Activated CD4-positive, alpha-beta memory T cell treated with anti-CD3 and anti-CD28 coated beads for 36 hours (primary cell): ENCODE measurements around the gene CENPC. TPM values are rescaled to one million over a fixed set of nuclear protein-coding genes. Genes with fewer than 3 reads are reported as not detected.

Experiments
- CTCF ChIA-PET: fragments of 350-600 bp; sonication (Branson Sonifier 250); formaldehyde crosslinking; loops from one replicate; lab custom pipeline; 2021; ENCODE audit warnings: antibody characterized with exemption, inconsistent platforms; lab: Charles Lee
- POLR2A ChIA-PET: fragments of 350-600 bp; sonication (Branson Sonifier 250); formaldehyde crosslinking; loops from one replicate; lab custom pipeline; 2021; ENCODE audit warnings: antibody characterized with exemption; lab: Charles Lee
- DNase-seq: peaks from one replicate; pipeline ENCODE4 v3.0.0-alpha.2; 2020
- H3K27ac Mint-ChIP-seq: one replicate; pipeline ENCODE4 v1.8.0; 2021; ENCODE audit warnings: mixed read lengths
- H3K27me3 Mint-ChIP-seq: one replicate; pipeline ENCODE4 v1.8.0; 2021; ENCODE audit warnings: mixed read lengths
- H3K36me3 Mint-ChIP-seq: one replicate; pipeline ENCODE4 v1.8.0; 2021; ENCODE audit warnings: mixed read lengths
- H3K4me1 Mint-ChIP-seq: one replicate; pipeline ENCODE4 v1.8.0; 2021; ENCODE audit warnings: low read depth, mixed read lengths
- H3K4me3 Mint-ChIP-seq: one replicate; pipeline ENCODE4 v1.8.0; 2021; ENCODE audit warnings: mild to moderate bottlenecking, mixed read lengths
- H3K9me3 Mint-ChIP-seq: one replicate; pipeline ENCODE4 v1.8.0; 2021; ENCODE audit warnings: mixed read lengths
- intact Hi-C: fragments of 100-400 bp; cut with micrococcal nuclease; formaldehyde crosslinking; loops from one replicate; pipeline ENCODE4 v1.15.1; 2023
- total RNA-seq, 2 experiments: library from RNA; stranded (reverse); gene quantifications; one replicate each; pipeline ENCODE4 v1.2.3, GENCODE V29; 2021

CENPC gene
- total RNA-seq, 2 experiments from 2014 or later = 32.6 to 33.5 TPM

GRCh38 chr4:67521506-67521905, 23.8 kb downstream of the CENPC start:
- H3K4me3 Mint-ChIP-seq = no peak overlapping the region

GRCh38 chr4:67520141-67520540, 25.2 kb downstream of the CENPC start:
- intact Hi-C loops = loop anchor here (2.0 to 10.0 kb wide), 2 partner anchors 15 to 825 kb away; no protein-coding TSS in a partner anchor
- H3K36me3 Mint-ChIP-seq = peaks cover 50% of the 10 kb centered on the region
- peaks cover 49% of the 10 kb centered on the region for H3K4me1 Mint-ChIP-seq
- POLR2A ChIA-PET = no interaction called here
- DNase-seq = no peak
- H3K27ac Mint-ChIP-seq = no peak overlapping the region
- H3K27me3 Mint-ChIP-seq = no peaks in the 10 kb centered on the region
- H3K4me3 Mint-ChIP-seq = no peak overlapping the region
- CTCF ChIA-PET = no interaction called here
- no peaks in the 10 kb centered on the region for H3K9me3 Mint-ChIP-seq

More at GRCh38 chr4:67521506-67521905, 23.8 kb downstream of the CENPC start:
- H3K27me3 Mint-ChIP-seq = no peaks in the 10 kb centered on the region
- H3K27ac Mint-ChIP-seq = peak overlapping the region; percentile 77
- intact Hi-C loops = loop anchor here (1.0 to 10.0 kb wide), 3 partner anchors 13 to 823 kb away; no protein-coding TSS in a partner anchor
- DNase-seq = no peak
- ChIA-PET POLR2A (no interaction called here), CTCF (no interaction called here)
- peaks cover 56% of the 10 kb centered on the region for H3K36me3 Mint-ChIP-seq
- H3K9me3 Mint-ChIP-seq = no peaks in the 10 kb centered on the region
- H3K4me1 Mint-ChIP-seq = peaks cover 59% of the 10 kb centered on the region

GRCh38 chr4:67512501-67512900, 32.8 kb downstream of the CENPC start:
- H3K9me3 Mint-ChIP-seq = no peaks in the 10 kb centered on the region

GRCh38 chr4:67500373-67500772, 44.9 kb downstream of the CENPC start:
- Mint-ChIP-seq H3K36me3 (peaks cover 50% of the 10 kb centered on the region), H3K9me3 (no peaks in the 10 kb centered on the region), H3K27ac (no peak overlapping the region), H3K4me1 (peaks cover 15% of the 10 kb centered on the region), H3K4me3 (no peak overlapping the region), H3K27me3 (no peaks in the 10 kb centered on the region)
- intact Hi-C loops = no loop called here
- CTCF ChIA-PET = no interaction called here
- POLR2A ChIA-PET = no interaction called here
- no peak for DNase-seq

More at GRCh38 chr4:67512501-67512900, 32.8 kb downstream of the CENPC start:
- POLR2A ChIA-PET = no interaction called here
- Mint-ChIP-seq H3K27me3 (no peaks in the 10 kb centered on the region), H3K4me1 (peaks cover 18% of the 10 kb centered on the region), H3K27ac (no peak overlapping the region), H3K4me3 (no peak overlapping the region), H3K36me3 (peaks cover 40% of the 10 kb centered on the region)
- DNase-seq = no peak
- CTCF ChIA-PET = no interaction called here
- intact Hi-C loops = no loop called here

GRCh38 chr4:67499799-67500198, 45.5 kb downstream of the CENPC start:
- no peaks in the 10 kb centered on the region for H3K27me3 Mint-ChIP-seq
- H3K4me3 Mint-ChIP-seq = no peak overlapping the region
- POLR2A ChIA-PET = no interaction called here
- peaks cover 17% of the 10 kb centered on the region for H3K4me1 Mint-ChIP-seq
- CTCF ChIA-PET = no interaction called here
- DNase-seq = no peak
- intact Hi-C loops = no loop called here
- H3K9me3 Mint-ChIP-seq = no peaks in the 10 kb centered on the region
- H3K27ac Mint-ChIP-seq = no peak overlapping the region
- H3K36me3 Mint-ChIP-seq = peaks cover 47% of the 10 kb centered on the region

- Mint-ChIP-seq H3K9me3 (peaks cover 20% of the 10 kb centered on the region), H3K4me3 (no peak overlapping the region), H3K27me3 (no peaks in the 10 kb centered on the region), H3K4me1 (peaks cover 22% of the 10 kb centered on the region), H3K36me3 (peaks cover 62% of the 10 kb centered on the region), H3K27ac (no peak overlapping the region)
- intact Hi-C loops = no loop called here
- ChIA-PET POLR2A (interaction anchor here (0.6 kb wide), 1 partner anchor 935 kb away, joined by 3 read pairs; no protein-coding TSS in a partner anchor), CTCF (no interaction called here)
- DNase-seq = no peak
Measured at GRCh38 chr4:67483868-67484602, 61.3 kb downstream of the CENPC start.

GRCh38 chr4:67480810-67481209, 64.5 kb downstream of the CENPC start:
- Mint-ChIP-seq H3K27me3 (no peaks in the 10 kb centered on the region), H3K27ac (no peak overlapping the region), H3K4me3 (no peak overlapping the region), H3K9me3 (peaks cover 30% of the 10 kb centered on the region), H3K4me1 (peaks cover 20% of the 10 kb centered on the region), H3K36me3 (peaks cover 84% of the 10 kb centered on the region)
- ChIA-PET POLR2A (no interaction called here), CTCF (no interaction called here)
- DNase-seq = no peak
- intact Hi-C loops = no loop called here

- intact Hi-C loops = no loop called here
- DNase-seq = no peak
- H3K27ac Mint-ChIP-seq = no peak overlapping the region
- ChIA-PET POLR2A (no interaction called here), CTCF (interaction anchor here (0.5 kb wide), 1 partner anchor 19 kb away, joined by 3 read pairs; no protein-coding TSS in a partner anchor)
- peaks cover 7% of the 10 kb centered on the region for H3K4me1 Mint-ChIP-seq
- peaks cover 18% of the 10 kb centered on the region for H3K9me3 Mint-ChIP-seq
- peaks cover 75% of the 10 kb centered on the region for H3K36me3 Mint-ChIP-seq
- no peak overlapping the region for H3K4me3 Mint-ChIP-seq
- H3K27me3 Mint-ChIP-seq = no peaks in the 10 kb centered on the region
Measured at GRCh38 chr4:67475155-67475554, 70.1 kb downstream of the CENPC start.

GRCh38 chr4:67470871-67471270, 74.4 kb downstream of the CENPC start:
- no peaks in the 10 kb centered on the region for H3K9me3 Mint-ChIP-seq
- no peak overlapping the region for H3K27ac Mint-ChIP-seq
- H3K27me3 Mint-ChIP-seq = no peaks in the 10 kb centered on the region
- no peak overlapping the region for H3K4me3 Mint-ChIP-seq
- POLR2A ChIA-PET = no interaction called here
- intact Hi-C loops = no loop called here
- CTCF ChIA-PET = no interaction called here
- H3K36me3 Mint-ChIP-seq = peaks cover 43% of the 10 kb centered on the region
- H3K4me1 Mint-ChIP-seq = peaks cover 4% of the 10 kb centered on the region
- DNase-seq = no peak

- Mint-ChIP-seq H3K27me3 (no peaks in the 10 kb centered on the region), H3K4me3 (no peak overlapping the region), H3K36me3 (peaks cover 31% of the 10 kb centered on the region), H3K9me3 (no peaks in the 10 kb centered on the region), H3K4me1 (no peaks in the 10 kb centered on the region), H3K27ac (no peak overlapping the region)
- ChIA-PET POLR2A (no interaction called here), CTCF (no interaction called here)
- intact Hi-C loops = no loop called here
- DNase-seq = no peak
Measured at GRCh38 chr4:67468830-67469229, 76.5 kb downstream of the CENPC start.

GRCh38 chr4:67466751-67467150, 78.6 kb downstream of the CENPC start:
- intact Hi-C loops = no loop called here
- DNase-seq = no peak
- Mint-ChIP-seq H3K4me1 (no peaks in the 10 kb centered on the region), H3K36me3 (peaks cover 18% of the 10 kb centered on the region), H3K27ac (no peak overlapping the region), H3K27me3 (no peaks in the 10 kb centered on the region), H3K9me3 (no peaks in the 10 kb centered on the region), H3K4me3 (no peak overlapping the region)
- POLR2A ChIA-PET = interaction anchor here (0.7 kb wide), 1 partner anchor 53 kb away, joined by 3 read pairs; no protein-coding TSS in a partner anchor
- CTCF ChIA-PET = no interaction called here

- no peak for DNase-seq
- ChIA-PET CTCF (no interaction called here), POLR2A (no interaction called here)
- Mint-ChIP-seq H3K27me3 (no peaks in the 10 kb centered on the region), H3K9me3 (no peaks in the 10 kb centered on the region), H3K4me1 (no peaks in the 10 kb centered on the region), H3K4me3 (no peak overlapping the region), H3K36me3 (peaks cover 10% of the 10 kb centered on the region), H3K27ac (no peak overlapping the region)
- intact Hi-C loops = no loop called here
Measured at GRCh38 chr4:67465763-67466052, 79.6 kb downstream of the CENPC start.
